Psoas muscle (tissue), 8 donors: Measurements from ENCODE around the gene JPH2. TPM values are rescaled to one million over a fixed set of nuclear protein-coding genes. Genes with fewer than 3 reads are reported as not detected.
A peak's percentile ranks its signal among the peaks of the same experiment; 100 is the strongest.

Experiments used
- ATAC-seq, 4 donors: fragments of 200-7000 bp; cut with Tn5 transposase; one replicate each; pipeline ENCODE4 v1.9.1; 2020; ENCODE audit warnings: moderate library complexity in 3 of 4, mild to moderate bottlenecking in 2 of 4
- DNase-seq, 2 donors: peaks; one replicate each; pipeline ENCODE4 v3.0.0-alpha.2; 2020
- H3K27ac ChIP-seq: fragments of 200-600 bp; one replicate; pipeline ENCODE4 v1.8.0; 2022
- H3K27me3 ChIP-seq, 3 donors: fragments of 200-600 bp in 1 of 3; one replicate each; pipeline versions ENCODE4 v1.6.1 to v1.8.0; 2013 to 2022; ENCODE audit warnings: low read length in 2 of 3, mild to moderate bottlenecking in 2 of 3, moderate library complexity in 1 of 3; ENCODE audit not compliant: insufficient read depth in 3 of 3
- H3K36me3 ChIP-seq, 2 donors: fragments of 200-600 bp in 1 of 2; one replicate each; pipeline versions ENCODE4 v1.6.1 to v1.8.0; 2013 to 2022; ENCODE audit warnings: low read depth in 1 of 2, mild to moderate bottlenecking in 1 of 2, moderate library complexity in 1 of 2; ENCODE audit not compliant: insufficient read depth in 1 of 2
- H3K4me1 ChIP-seq: fragments of 200-600 bp; one replicate; pipeline ENCODE4 v1.8.0; 2022
- H3K4me3 ChIP-seq: fragments of 200-600 bp; one replicate; pipeline ENCODE4 v1.8.0; 2022; ENCODE audit warnings: mild to moderate bottlenecking
- H3K9me3 ChIP-seq: fragments of 200-600 bp; one replicate; pipeline ENCODE4 v1.8.0; 2022
- CTCF ChIP-seq: fragments of 200-600 bp; IDR thresholded peaks from one replicate; pipeline ENCODE4 v1.8.0; 2022; ENCODE audit warnings: antibody characterized with exemption
- WGBS, 3 donors: extraction: QIAGEN DNeasy Blood & Tissue Kit; methylation state at CpG; one replicate each; pipeline versions ENCODE4 v1.1.6 to v1.1.7; 2013; 5-methylcytosine and 5-hydroxymethylcytosine counted together
- intact Hi-C, 2 donors: fragments of 100-400 bp; cut with DNase I; formaldehyde crosslinking; loops; one replicate each; pipeline versions ENCODE4 v1.11.0 to v1.14.2; 2022
- polyA plus RNA-seq, 3 donors: library from polyadenylated mRNA; stranded (reverse); fragments of 200-250 nt; gene quantifications; one replicate each; pipeline ENCODE4 v1.2.3, GENCODE V29; 2013
- total RNA-seq, 4 donors: library from RNA; stranded (reverse); fragmentation: NEBNext Ultra II Directional in 2 of 4; extraction: Animal tissue kit (Norgen Biotek cat#: 25700) in 2 of 4; gene quantifications; one replicate each; pipeline versions ENCODE4 v1.2.1 to v1.2.4, GENCODE V29; 2021 to 2023
- donor health status: healthy with polysubstance abuse.
- donor health status: DM: no; HTN: no; CAD: no; lungs with moderate emphysema.
- donor health status: Bipolar disorder and iron deficiency.
- donor health status: healthy.
- donor health status: DM: yes; HTN: yes; CAD: no.
- donor health status: DM: no; HTN: no; CAD: no.
- donor health status: DM: no; HTN: no; CAD: no.
- donor health status: DM: yes; HTN: yes; CAD: no.

Gene JPH2
- total and polyA plus RNA-seq, 7 donors: 13.5 to 145 (median 48.0) TPM

- DNase-seq (no peak), ATAC-seq (peak in 1 of 4 donors; percentile 32)
- 50 to 61% (median 55%) methylated on average over 12 of the region's 12 CpGs for WGBS, 3 donors
- no peak overlapping the region for H3K4me3 ChIP-seq
- intact Hi-C loops: no loop called here
- no peaks in the 10 kb centered on the region for H3K9me3 ChIP-seq
- no peak overlapping the region for H3K27ac ChIP-seq
- no peaks in the 10 kb centered on the region for H3K27me3 ChIP-seq
- TF ChIP-seq CTCF: no peak
- H3K4me1 ChIP-seq: peaks cover 8% of the 10 kb centered on the region
- H3K36me3 ChIP-seq: no peaks in the 10 kb centered on the region
Observed at GRCh38 chr20:44074252-44075151, 112.5 kb downstream of the JPH2 start.

GRCh38 chr20:44073675-44074071, 113.3 kb downstream of the JPH2 start:
- no peaks in the 10 kb centered on the region for H3K36me3 ChIP-seq

GRCh38 chr20:44073011-44073674, 113.8 kb downstream of the JPH2 start:
- no peak for TF ChIP-seq CTCF
- Histone ChIP-seq H3K36me3 (no peaks in the 10 kb centered on the region), H3K4me3 (no peak overlapping the region), H3K4me1 (peaks cover 8% of the 10 kb centered on the region), H3K27ac (no peak overlapping the region), H3K27me3 (peaks cover 0 to 5% (median 0%) of the 10 kb centered on the region in 3 donors), H3K9me3 (no peaks in the 10 kb centered on the region)
- DNase-seq: peak in 1 of 2 donors; percentile 16
- ATAC-seq: no peak
- 64 to 74% (median 66%) methylated on average over 16 of the region's 16 CpGs for WGBS, 3 donors
- intact Hi-C loops: no loop called here

More at GRCh38 chr20:44073675-44074071, 113.3 kb downstream of the JPH2 start:
- DNase-seq: no peak
- 76 to 81% (median 76%) methylated on average over 6 of the region's 6 CpGs for WGBS, 3 donors
- TF ChIP-seq CTCF: no peak
- intact Hi-C loops: no loop called here
- H3K4me3 ChIP-seq: no peak overlapping the region
- H3K27ac ChIP-seq: no peak overlapping the region
- H3K9me3 ChIP-seq: no peaks in the 10 kb centered on the region
- H3K27me3 ChIP-seq: peaks cover 0 to 5% (median 0%) of the 10 kb centered on the region in 3 donors
- peaks cover 8% of the 10 kb centered on the region for H3K4me1 ChIP-seq
- ATAC-seq: no peak

GRCh38 chr20:44072384-44072783, 114.6 kb downstream of the JPH2 start:
- 66 to 76% (median 70%) methylated on average over 6 of the region's 6 CpGs for WGBS, 3 donors
- no peak for ATAC-seq
- H3K4me1 ChIP-seq: peaks cover 8% of the 10 kb centered on the region
- H3K9me3 ChIP-seq: no peaks in the 10 kb centered on the region
- no peak for TF ChIP-seq CTCF
- peaks cover 0 to 5% (median 0%) of the 10 kb centered on the region in 3 donors for H3K27me3 ChIP-seq
- no peaks in the 10 kb centered on the region for H3K36me3 ChIP-seq
- intact Hi-C loops: no loop called here
- H3K27ac ChIP-seq: no peak overlapping the region
- DNase-seq: peak in 1 of 2 donors; percentile 10
- no peak overlapping the region for H3K4me3 ChIP-seq
